ENCODE data around the gene PLPPR4. TPM values are rescaled to one million over a fixed set of nuclear protein-coding genes. Genes with fewer than 3 reads are reported as not detected.

The PLPPR4 gene
- total RNA-seq, 3 donors from 2014 or later: 0.17 to 1.2 (median 0.36) TPM

DNA sequence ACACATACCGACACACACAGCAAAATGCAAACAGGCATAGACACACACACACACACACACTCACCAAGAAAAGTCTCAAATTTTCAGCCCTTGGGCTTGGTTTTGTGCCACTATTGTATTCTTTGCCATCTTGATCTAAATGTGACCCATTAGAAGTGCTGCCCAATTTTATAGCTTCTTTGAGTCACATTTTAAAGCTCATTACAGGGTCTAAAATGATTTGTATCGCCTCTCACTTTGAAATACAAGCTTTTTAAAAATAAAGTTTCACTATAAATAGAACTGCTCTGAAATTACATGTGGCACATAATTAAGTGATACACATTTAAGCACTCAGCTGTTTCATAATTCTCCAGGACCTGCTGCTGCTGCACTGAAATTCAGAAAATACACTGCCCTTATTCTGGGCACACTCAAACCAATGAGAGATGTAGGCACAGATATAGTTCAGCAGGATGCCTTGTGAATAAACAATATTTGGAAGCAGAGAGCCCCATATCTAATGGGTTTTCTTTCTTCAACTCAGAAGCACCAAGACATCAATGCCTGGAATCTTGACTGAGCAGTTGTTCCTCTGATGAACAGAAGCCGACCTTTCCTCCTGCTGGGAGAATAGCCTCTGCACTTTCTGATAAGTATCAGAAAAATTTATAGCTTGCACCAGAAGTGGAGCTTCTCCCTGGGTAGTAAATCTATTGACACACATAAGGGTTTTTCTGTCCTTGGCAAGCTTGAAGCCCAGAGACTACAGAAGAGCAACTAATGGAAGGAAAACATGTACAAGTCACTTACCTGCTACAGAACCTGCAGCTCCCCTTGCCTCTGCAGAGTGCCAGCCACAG, 37.0 kb upstream of the PLPPR4 start:
- Histone ChIP-seq H3K36me3 (ENCODE audit: low read depth) (no peaks in the 10 kb centered on the region), H3K4me3 (no peak overlapping the region), H3K9me3 (no peaks in the 10 kb centered on the region), H3K4me1 (ENCODE audit: low read depth) (no peaks in the 10 kb centered on the region)
- no peak for TF ChIP-seq CTCF (IDR thresholded peaks at IDR 0.05)
- no peak for DNase-seq
- intact Hi-C loops (cut with DNase I, micrococcal nuclease): no loop called here
- ATAC-seq: no peak

DNA sequence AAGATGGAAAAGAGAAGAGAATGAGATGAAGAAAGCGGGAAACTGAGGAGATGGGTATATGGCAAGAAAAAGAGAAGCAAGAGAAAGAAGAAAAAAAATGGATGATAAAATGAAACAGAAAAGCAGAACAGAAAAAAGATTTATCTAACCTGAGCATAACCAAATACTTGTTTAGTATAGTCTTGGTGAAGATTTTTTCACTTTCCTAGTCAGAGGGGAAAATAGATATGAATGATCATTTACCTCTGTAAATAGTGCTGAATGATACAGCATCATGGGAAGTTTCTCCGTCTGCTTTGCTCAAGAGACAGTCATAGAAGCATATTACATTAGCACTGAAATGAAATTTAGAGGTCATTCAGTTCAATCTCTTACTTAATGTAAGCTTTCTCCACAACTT, 36.1 kb upstream of the PLPPR4 start:
- Histone ChIP-seq H3K4me1 (ENCODE audit: low read depth) (no peaks in the 10 kb centered on the region), H3K4me3 (no peak overlapping the region), H3K36me3 (ENCODE audit: low read depth) (no peaks in the 10 kb centered on the region), H3K9me3 (no peaks in the 10 kb centered on the region)
- intact Hi-C loops (cut with DNase I, micrococcal nuclease): no loop called here
- no peak for DNase-seq
- no peak for TF ChIP-seq CTCF (IDR thresholded peaks at IDR 0.05)
- no peak for ATAC-seq

- Histone ChIP-seq H3K36me3 (ENCODE audit: low read depth) (no peaks in the 10 kb centered on the region), H3K4me3 (no peak overlapping the region), H3K9me3 (no peaks in the 10 kb centered on the region), H3K4me1 (ENCODE audit: low read depth) (no peaks in the 10 kb centered on the region)
- no peak for ATAC-seq
- DNase-seq: no peak
- intact Hi-C loops (cut with DNase I, micrococcal nuclease): no loop called here
- no peak for TF ChIP-seq CTCF (IDR thresholded peaks at IDR 0.05)
Measured at GRCh38 chr1:99229122-99229521, 35.2 kb upstream of the PLPPR4 start.

DNA sequence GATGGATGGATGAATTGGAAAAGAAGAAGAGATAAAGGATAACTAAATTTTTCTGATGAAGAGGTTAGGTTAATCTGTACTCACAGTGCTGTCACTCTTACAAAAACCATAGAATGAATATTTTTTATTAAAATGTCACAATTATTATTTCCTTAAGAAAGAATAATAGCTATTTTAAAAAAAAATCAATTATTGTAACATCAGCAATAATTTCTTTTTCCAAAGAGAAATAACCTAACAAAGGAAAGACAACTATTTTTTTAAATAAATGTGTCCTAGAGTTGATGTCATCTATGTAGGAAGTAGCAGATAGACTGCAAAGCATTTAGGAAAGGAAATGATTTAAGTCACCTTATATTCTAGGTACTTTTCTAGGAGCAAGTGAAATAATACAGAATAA, 33.6 kb upstream of the PLPPR4 start:
- intact Hi-C loops (cut with DNase I, micrococcal nuclease): no loop called here
- no peaks in the 10 kb centered on the region for H3K4me1 ChIP-seq (ENCODE audit: low read depth)
- TF ChIP-seq CTCF (IDR thresholded peaks at IDR 0.05): no peak

DNA sequence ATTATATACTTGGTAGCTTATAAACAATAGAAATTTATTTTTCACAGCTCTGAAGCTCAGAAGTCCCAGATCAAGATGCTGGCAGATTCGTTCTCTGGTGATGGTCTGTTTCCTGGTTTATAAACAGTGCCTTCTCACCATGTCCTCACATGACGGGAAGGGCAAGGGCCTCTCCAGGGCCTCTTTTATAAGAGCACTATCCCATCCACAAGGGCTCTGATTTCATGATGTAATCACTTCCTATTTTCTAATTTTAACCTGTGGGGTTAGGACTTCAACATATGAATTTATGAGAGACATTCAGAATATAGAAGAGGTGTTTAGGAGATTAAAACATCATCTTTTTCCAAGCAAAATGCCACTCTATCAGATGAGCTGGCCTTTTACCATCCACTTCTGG, 32.1 kb upstream of the PLPPR4 start:
- no peak for TF ChIP-seq CTCF (IDR thresholded peaks at IDR 0.05)
- DNase-seq: no peak
- ATAC-seq: no peak

More for the DNA sequence above, 33.6 kb upstream of the PLPPR4 start:
- H3K9me3 ChIP-seq: no peaks in the 10 kb centered on the region
- DNase-seq: no peak
- ATAC-seq: no peak
- no peaks in the 10 kb centered on the region for H3K36me3 ChIP-seq (ENCODE audit: low read depth)
- H3K4me3 ChIP-seq: no peak overlapping the region

More for the DNA sequence above, 32.1 kb upstream of the PLPPR4 start:
- H3K36me3 ChIP-seq (ENCODE audit: low read depth): no peaks in the 10 kb centered on the region
- no peak overlapping the region for H3K4me3 ChIP-seq
- no peaks in the 10 kb centered on the region for H3K4me1 ChIP-seq (ENCODE audit: low read depth)
- no peaks in the 10 kb centered on the region for H3K9me3 ChIP-seq
- intact Hi-C loops (cut with DNase I, micrococcal nuclease): no loop called here

All from mucosa of descending colon (tissue), 3 donors.